NB4 (cell line): ENCODE results near the gene HLA-DPA1.

ENCODE experiments used
- POLR2A ChIP-seq: IDR thresholded peaks from 2 replicates; pipeline ENCODE4 v1.6.1; 2011; ENCODE audit warnings: mild to moderate bottlenecking; ENCODE audit not compliant: insufficient read length; ENCODE audit errors: extremely low read depth
- TF ChIP-seq, protein P1 (sequence below): IDR thresholded peaks from 2 replicates; pipeline ENCODE4 v1.6.1; 2011; ENCODE audit warnings: low read depth, low read length

GRCh38 chr6:33114406-33114805 is 41.0 kb upstream of the HLA-DPA1 start:
- no peak for TF ChIP-seq POLR2A
- TF ChIP-seq, protein P1, sequence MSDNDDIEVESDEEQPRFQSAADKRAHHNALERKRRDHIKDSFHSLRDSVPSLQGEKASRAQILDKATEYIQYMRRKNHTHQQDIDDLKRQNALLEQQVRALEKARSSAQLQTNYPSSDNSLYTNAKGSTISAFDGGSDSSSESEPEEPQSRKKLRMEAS = no peak
